Panc1 (cell line): Measurements from ENCODE around the gene DAB1. TPM values are rescaled to one million over a fixed set of nuclear protein-coding genes. Genes with fewer than 3 reads are reported as not detected.

Experiments
- ATAC-seq: fragments of 200-7000 bp; cut with Tn5 transposase; 2 replicates; pipeline ENCODE4 v1.9.1; 2020; ENCODE audit warnings: mild to moderate bottlenecking, moderate library complexity
- BruUV-seq: library from RNA; stranded (reverse); fragments of 400-500 nt; replicated peaks from 2 replicates; lab custom pipeline; 2021; lab: Mats Ljungman, UMichigan
- CTCF ChIA-PET: fragments of 300-600 bp; sonication (Branson Sonifier 250); formaldehyde crosslinking; loops from one replicate; lab custom pipeline; 2022; ENCODE audit warnings: antibody characterized with exemption; lab: Charles Lee
- POLR2A ChIA-PET: fragments of 300-600 bp; sonication (Branson Sonifier 250); formaldehyde crosslinking; loops from one replicate; lab custom pipeline; 2022; ENCODE audit warnings: antibody characterized with exemption; lab: Charles Lee
- DNase-seq: peaks from one replicate; pipeline ENCODE4 v3.0.0-alpha.2; 2010; ENCODE audit warnings: low read depth, low spot score
- H3K27ac ChIP-seq: 2 replicates; pipeline ENCODE4 v1.5.1; 2011; ENCODE audit warnings: mild to moderate bottlenecking, low read length, inconsistent platforms
- H3K27me3 ChIP-seq: fragments of 200-500 bp; sonication (Bioruptor generic); 2 replicates; pipeline ENCODE4 v1.6.0; 2014; ENCODE audit warnings: low read length, inconsistent platforms; ENCODE audit not compliant: control insufficient read depth, insufficient read depth
- H3K36me3 ChIP-seq: fragments of 200-500 bp; sonication (Bioruptor generic); 2 replicates; pipeline ENCODE4 v1.5.1; 2014; ENCODE audit warnings: inconsistent platforms, mild to moderate bottlenecking, low read length, moderate library complexity; ENCODE audit not compliant: control insufficient read depth, insufficient read depth
- H3K4me1 ChIP-seq: 2 replicates; pipeline ENCODE4 v1.5.1; 2011; ENCODE audit warnings: inconsistent platforms, mild to moderate bottlenecking, low read length, moderate library complexity; ENCODE audit not compliant: control insufficient read depth, insufficient read depth
- H3K4me3 ChIP-seq, 2 experiments: 2 replicates each; pipeline ENCODE4 v1.5.1; 2011 to 2012; ENCODE audit warnings: low read depth in 2 of 2, low read length in 2 of 2, mild to moderate bottlenecking in 2 of 2, inconsistent platforms in 1 of 2, moderate library complexity in 1 of 2
- H3K9me3 ChIP-seq: fragments of 200-500 bp; sonication (Bioruptor generic); 2 replicates; pipeline ENCODE4 v1.5.1; 2014; ENCODE audit warnings: low read depth, mild to moderate bottlenecking, inconsistent platforms, low read length, moderate library complexity; ENCODE audit not compliant: control insufficient read depth, insufficient read depth
- CTCF ChIP-seq: fragments of 450-650 bp; IDR thresholded peaks from 2 replicates; pipeline ENCODE4 v1.5.1; 2017; ENCODE audit warnings: mild to moderate bottlenecking
- POLR2AphosphoS5 ChIP-seq: IDR thresholded peaks from 2 replicates; pipeline ENCODE4 v1.6.1; 2012; ENCODE audit warnings: mild to moderate bottlenecking, low read depth, low read length, moderate library complexity
- REST ChIP-seq, 2 experiments: IDR thresholded peaks; 2 replicates each; pipeline ENCODE4 v1.6.1; 2011 to 2012; ENCODE audit warnings: low read depth in 2 of 2, control low read depth in 1 of 2, low read length in 1 of 2, mild to moderate bottlenecking in 1 of 2, moderate library complexity in 1 of 2; ENCODE audit not compliant: insufficient read depth in 1 of 2
- SIN3A ChIP-seq: IDR thresholded peaks from 2 replicates; pipeline ENCODE4 v1.6.1; 2012; ENCODE audit warnings: low read depth, mild to moderate bottlenecking, low read length, moderate library complexity, borderline replicate concordance; ENCODE audit not compliant: insufficient read depth
- TCF7L2 ChIP-seq: IDR thresholded peaks from 2 replicates; pipeline ENCODE4 v1.6.1; 2011; ENCODE audit warnings: mild to moderate bottlenecking, low read depth, low read length, inconsistent platforms
- in situ Hi-C: cut with HindIII; loops from 2 replicates; pipeline ENCODE4 v1.10.0; 2016; ENCODE audit warnings: low sequenced_read_pairs, low pct_unique_long_range_greater_than_20kb
- intact Hi-C: fragments of 100-400 bp; cut with micrococcal nuclease; formaldehyde crosslinking; loops from one replicate; pipeline ENCODE4 v1.10.0; 2022; ENCODE audit not compliant: unreplicated experiment
- total RNA-seq: library from RNA; stranded (reverse); gene quantifications from one replicate; pipeline ENCODE4 v1.2.1, GENCODE V29; 2021; ENCODE audit not compliant: unreplicated experiment

Gene DAB1
- total RNA-seq, 1 experiment from 2014 or later, result 0.05 TPM

- Histone ChIP-seq H3K27me3 (no peaks in the 10 kb centered on the region), H3K36me3 (no peaks in the 10 kb centered on the region), H3K4me1 (no peaks in the 10 kb centered on the region), H3K27ac (no peak overlapping the region), H3K9me3 (no peaks in the 10 kb centered on the region), H3K4me3 (no peak overlapping the region)
- intact Hi-C loops, result no loop called here
- ChIA-PET POLR2A (no interaction called here), CTCF (no interaction called here)
- TF ChIP-seq TCF7L2 (no peak), REST (IDR thresholded peaks at IDR 0.05; ENCODE audit: insufficient read depth in 1 of 2, low read depth in 2 of 2, low read length in 1 of 2) (no peak), POLR2AphosphoS5 (no peak), SIN3A (no peak), CTCF (no peak)
- no TSS peak for BruUV-seq
- in situ Hi-C loops, result no loop called here
- ATAC-seq (no peak), DNase-seq (no peak)
Observed at GRCh38 chr1:57380923-57381322, 42.9 kb downstream of the DAB1 start.

DNA sequence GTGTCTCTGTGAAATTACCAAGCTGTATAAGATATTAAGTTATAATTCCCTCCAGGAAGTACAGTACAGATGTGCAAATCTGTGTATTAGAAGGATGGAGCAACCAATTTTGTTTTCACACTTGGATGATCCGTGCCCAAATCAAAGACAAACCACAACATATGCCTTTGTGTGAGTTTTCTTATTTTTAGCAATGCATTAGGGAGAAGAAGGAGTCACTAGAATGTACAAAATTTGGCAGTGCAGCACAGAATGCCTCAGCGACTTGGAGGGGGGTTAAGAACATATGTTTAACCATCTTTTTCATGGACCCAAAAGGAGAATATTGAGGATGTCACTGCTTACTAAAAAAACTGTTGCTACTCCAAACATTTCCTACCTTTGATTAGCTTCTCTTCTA is 45.3 kb downstream of the DAB1 start:
- H3K36me3 ChIP-seq, result no peaks in the 10 kb centered on the region
- no peak overlapping the region for H3K27ac ChIP-seq
- ChIA-PET POLR2A (no interaction called here), CTCF (no interaction called here)
- no peaks in the 10 kb centered on the region for H3K9me3 ChIP-seq
- H3K4me3 ChIP-seq, result no peak overlapping the region
- BruUV-seq, result no TSS peak
- no peaks in the 10 kb centered on the region for H3K4me1 ChIP-seq
- TF ChIP-seq TCF7L2 (no peak), CTCF (no peak), POLR2AphosphoS5 (no peak), REST (IDR thresholded peaks at IDR 0.05; ENCODE audit: insufficient read depth in 1 of 2, low read depth in 2 of 2, low read length in 1 of 2) (no peak), SIN3A (no peak)
- intact Hi-C loops, result no loop called here
- DNase-seq, result no peak
- in situ Hi-C loops, result no loop called here
- ATAC-seq, result no peak
- H3K27me3 ChIP-seq, result no peaks in the 10 kb centered on the region
